ENCODE measurements around the gene ZDHHC18.

Gene ZDHHC18

GRCh38 chr1:26822737-26823395 lies 3.6 kb upstream of the ZDHHC18 start:
- no peak for DNase-seq (ENCODE audit: low read depth)
- no peak overlapping the region for H3K4me3 ChIP-seq (ENCODE audit: control insufficient read depth, low read depth, low read length)
- TF ChIP-seq CTCF (conservative IDR thresholded peaks at IDR 0.05; ENCODE audit: control insufficient read depth, insufficient read depth, low read depth, low read length) = no peak

DNA sequence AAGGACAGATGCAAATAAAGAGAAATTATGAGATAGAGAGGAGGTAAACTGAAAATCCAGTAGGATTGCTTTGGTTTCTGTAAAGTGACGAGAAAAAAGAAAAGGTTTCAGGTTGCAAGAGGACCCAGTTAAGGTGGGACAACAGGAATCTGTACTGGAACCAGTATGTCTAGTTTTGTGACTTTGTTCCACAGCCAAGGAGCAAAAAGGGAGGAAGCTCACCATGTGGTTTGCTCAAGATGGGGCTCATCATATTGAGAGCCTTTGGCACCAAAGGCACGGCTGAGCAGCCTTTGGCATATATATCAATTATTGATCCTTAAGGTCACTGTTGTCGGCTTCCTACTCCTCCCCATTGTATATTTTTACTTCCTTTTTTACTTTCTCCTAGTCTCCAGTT lies 1.8 kb upstream of the ZDHHC18 start:
- no peak for DNase-seq (ENCODE audit: low read depth)
- H3K4me3 ChIP-seq (ENCODE audit: control insufficient read depth, low read depth, low read length) = no peak overlapping the region
- TF ChIP-seq CTCF (conservative IDR thresholded peaks at IDR 0.05; ENCODE audit: control insufficient read depth, insufficient read depth, low read depth, low read length) = no peak

GRCh38 chr1:26827106-26827604 lies 667 bp downstream of the ZDHHC18 start:
- DNase-seq (ENCODE audit: low read depth) = no peak
- peak overlapping the region; percentile 67 for H3K4me3 ChIP-seq (ENCODE audit: control insufficient read depth, low read depth, low read length)
- TF ChIP-seq CTCF (conservative IDR thresholded peaks at IDR 0.05; ENCODE audit: control insufficient read depth, insufficient read depth, low read depth, low read length) = no peak

DNA sequence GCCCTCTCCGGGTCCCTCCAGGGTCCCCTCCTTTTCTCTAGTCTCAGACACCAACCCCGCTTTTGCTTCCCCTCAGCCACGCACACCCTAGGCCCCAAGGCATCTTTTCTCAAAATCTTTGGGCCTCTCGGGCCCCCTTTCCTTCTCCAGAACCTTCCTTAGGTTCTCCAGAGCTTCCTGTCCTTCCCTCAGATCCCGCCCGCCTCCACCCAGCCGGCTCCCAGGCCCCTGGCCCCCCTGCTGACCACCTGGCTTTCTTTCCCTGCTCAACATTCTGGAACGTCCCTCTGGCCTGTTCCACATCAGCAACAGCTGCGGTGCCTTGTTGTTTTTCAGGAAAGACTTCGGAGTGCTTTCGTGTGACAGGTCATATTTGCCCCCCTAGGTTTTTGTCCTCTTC lies 1.2 kb downstream of the ZDHHC18 start:
- no peak for TF ChIP-seq CTCF (conservative IDR thresholded peaks at IDR 0.05; ENCODE audit: control insufficient read depth, insufficient read depth, low read depth, low read length)
- peak overlapping the region; percentile 67 for H3K4me3 ChIP-seq (ENCODE audit: control insufficient read depth, low read depth, low read length)
- DNase-seq (ENCODE audit: low read depth) = no peak

- TF ChIP-seq CTCF (conservative IDR thresholded peaks at IDR 0.05; ENCODE audit: control insufficient read depth, insufficient read depth, low read depth, low read length) = no peak
- H3K4me3 ChIP-seq (ENCODE audit: control insufficient read depth, low read depth, low read length) = peak overlapping the region; percentile 2
- no peak for DNase-seq (ENCODE audit: low read depth)
Measured at GRCh38 chr1:26828411-26828991, 2.0 kb downstream of the ZDHHC18 start.

- H3K4me3 ChIP-seq (ENCODE audit: control insufficient read depth, low read depth, low read length) = no peak overlapping the region
- TF ChIP-seq CTCF (conservative IDR thresholded peaks at IDR 0.05; ENCODE audit: control insufficient read depth, insufficient read depth, low read depth, low read length) = no peak
- DNase-seq (ENCODE audit: low read depth) = no peak
Measured at GRCh38 chr1:26829184-26829911, 2.9 kb downstream of the ZDHHC18 start.

All from fibroblast of mammary gland (primary cell).